GM23338 (cell line): Measurements from ENCODE around the gene PMVK. TPM values are rescaled to one million over a fixed set of nuclear protein-coding genes. Genes with fewer than 3 reads are reported as not detected.

Experiments
- ATAC-seq: fragments of 200-7000 bp; cut with Tn5 transposase; 3 replicates; pipeline ENCODE4 v1.9.1; 2020
- DNase-seq: peaks from one replicate; pipeline ENCODE4 v3.0.0-alpha.2; 2015; ENCODE audit warnings: low spot score
- H2AFZ ChIP-seq: fragments of 200-600 bp; sonication (generic); 2 replicates; pipeline ENCODE4 v1.8.0; 2016; ENCODE audit warnings: antibody characterized with exemption, mild to moderate bottlenecking, moderate library complexity
- H3F3A ChIP-seq: fragments of 200-600 bp; sonication (generic); replicated peaks from 2 replicates; pipeline ENCODE4 v1.8.0; 2017; ENCODE audit warnings: antibody characterized with exemption, mixed run types, low read depth
- H3K27ac ChIP-seq: fragments of 200-600 bp; sonication (generic); 2 replicates; pipeline ENCODE4 v1.6.1; 2016; ENCODE audit warnings: low read depth
- H3K27me3 ChIP-seq: fragments of 200-600 bp; sonication (generic); 2 replicates; pipeline ENCODE4 v1.8.0; 2016; ENCODE audit warnings: mild to moderate bottlenecking, mixed run types, moderate library complexity; ENCODE audit not compliant: insufficient read depth
- H3K36me3 ChIP-seq: fragments of 200-600 bp; sonication (generic); 2 replicates; pipeline ENCODE4 v1.8.0; 2016; ENCODE audit warnings: mild to moderate bottlenecking; ENCODE audit not compliant: insufficient read depth
- H3K4me1 ChIP-seq: fragments of 200-600 bp; sonication (generic); 2 replicates; pipeline ENCODE4 v1.8.0; 2016; ENCODE audit warnings: mild to moderate bottlenecking, moderate library complexity; ENCODE audit not compliant: insufficient read depth
- H3K4me2 ChIP-seq: fragments of 200-600 bp; sonication (generic); 2 replicates; pipeline ENCODE4 v1.7.1; 2017; ENCODE audit warnings: mixed run types
- H3K4me3 ChIP-seq: fragments of 200-600 bp; sonication (generic); 2 replicates; pipeline ENCODE4 v1.6.1; 2016; ENCODE audit warnings: mixed run types
- H3K79me2 ChIP-seq: fragments of 200-600 bp; sonication (generic); replicated peaks from 2 replicates; pipeline ENCODE4 v1.8.0; 2017; ENCODE audit warnings: mild to moderate bottlenecking; ENCODE audit not compliant: insufficient read depth
- H3K9me2 ChIP-seq: fragments of 200-600 bp; sonication (generic); 2 replicates; pipeline ENCODE4 v1.8.0; 2017; ENCODE audit not compliant: insufficient read depth
- H4K20me1 ChIP-seq: fragments of 200-600 bp; sonication (generic); replicated peaks from 2 replicates; pipeline ENCODE4 v1.8.0; 2017; ENCODE audit warnings: mild to moderate bottlenecking; ENCODE audit not compliant: insufficient read depth
- H3K27ac Mint-ChIP-seq: 2 replicates; pipeline ENCODE4 v1.8.0; 2020; ENCODE audit warnings: inconsistent platforms, mild to moderate bottlenecking, moderate library complexity, mixed read lengths
- H3K27me3 Mint-ChIP-seq: 3 replicates; pipeline ENCODE4 v1.8.0; 2022; ENCODE audit warnings: low read depth, mild to moderate bottlenecking, moderate library complexity, mixed read lengths, inconsistent platforms; ENCODE audit not compliant: insufficient read depth, poor library complexity
- H3K36me3 Mint-ChIP-seq: 3 replicates; pipeline ENCODE4 v1.8.0; 2021; ENCODE audit warnings: low read depth, mild to moderate bottlenecking, inconsistent platforms, moderate library complexity, mixed read lengths
- H3K4me1 Mint-ChIP-seq: 3 replicates; pipeline ENCODE4 v1.8.0; 2020; ENCODE audit warnings: mild to moderate bottlenecking, inconsistent platforms, mixed read lengths
- H3K4me3 Mint-ChIP-seq: 3 replicates; pipeline ENCODE4 v1.8.0; 2021; ENCODE audit warnings: moderate library complexity, mild to moderate bottlenecking, inconsistent platforms, mixed read lengths
- H3K9me3 Mint-ChIP-seq: 3 replicates; pipeline ENCODE4 v1.8.0; 2020; ENCODE audit warnings: moderate library complexity, mild to moderate bottlenecking, inconsistent platforms, mixed read lengths
- CREB1 ChIP-seq: fragments of 250-450 bp; sonication (Bioruptor Pico); IDR thresholded peaks from 2 replicates; pipeline ENCODE4 v1.5.0; 2020; ENCODE audit warnings: low read depth, mild to moderate bottlenecking, moderate library complexity
- CTCF ChIP-seq, 2 experiments: fragments of 200-600 bp in 1 of 2; sonication (generic) in 1 of 2; conservative IDR thresholded peaks; 2 replicates each; pipeline versions ENCODE4 v1.5.1 to v1.6.1; 2016 to 2017; ENCODE audit warnings: antibody characterized with exemption in 2 of 2, low read depth in 2 of 2, mild to moderate bottlenecking in 2 of 2, moderate library complexity in 1 of 2
- ETS1 ChIP-seq: IDR thresholded peaks from 2 replicates; pipeline ENCODE4 v1.6.1; 2016; ENCODE audit warnings: antibody characterized with exemption
- EZH2 ChIP-seq: fragments of 200-600 bp; sonication (generic); IDR thresholded peaks from one replicate; pipeline ENCODE4 v1.8.0; 2017; ENCODE audit warnings: antibody characterized with exemption, mild to moderate bottlenecking, low read depth; ENCODE audit not compliant: unreplicated experiment
- EZH2phosphoT487 ChIP-seq: fragments of 200-600 bp; sonication (generic); IDR thresholded peaks from one replicate; pipeline ENCODE4 v1.8.1; 2018; ENCODE audit warnings: antibody characterized with exemption; ENCODE audit not compliant: unreplicated experiment
- JUNB ChIP-seq: IDR thresholded peaks from one replicate; pipeline ENCODE4 v1.6.1; 2016; ENCODE audit warnings: antibody characterized with exemption; ENCODE audit not compliant: unreplicated experiment
- NANOG ChIP-seq: IDR thresholded peaks from 2 replicates; pipeline ENCODE4 v1.6.1; 2016; ENCODE audit warnings: antibody characterized with exemption, borderline replicate concordance
- POLR2AphosphoS5 ChIP-seq: IDR thresholded peaks from 2 replicates; pipeline ENCODE4 v1.6.1; 2016; ENCODE audit warnings: antibody characterized with exemption, low read depth
- REST ChIP-seq: IDR thresholded peaks from one replicate; pipeline ENCODE4 v1.6.1; 2018; ENCODE audit warnings: antibody characterized with exemption; ENCODE audit not compliant: unreplicated experiment
- STAT1 ChIP-seq: IDR thresholded peaks from one replicate; pipeline ENCODE4 v1.6.1; 2016; ENCODE audit warnings: antibody characterized with exemption; ENCODE audit not compliant: unreplicated experiment
- ZNF114 ChIP-seq: fragments of 250-450 bp; sonication (Bioruptor Pico); IDR thresholded peaks from 2 replicates; pipeline ENCODE4 v1.5.0; 2020; ENCODE audit warnings: mild to moderate bottlenecking, moderate library complexity
- ZNF331 ChIP-seq: fragments of 250-450 bp; sonication (Bioruptor Pico); IDR thresholded peaks from 2 replicates; pipeline ENCODE4 v1.5.0; 2020; ENCODE audit warnings: low read depth, mild to moderate bottlenecking, moderate library complexity
- ZNF462 ChIP-seq: fragments of 250-450 bp; sonication (Bioruptor Pico); IDR thresholded peaks from 2 replicates; pipeline ENCODE4 v1.5.0; 2020; ENCODE audit warnings: mild to moderate bottlenecking, moderate library complexity
- polyA plus RNA-seq: library from polyadenylated mRNA; unstranded; fragments of >200 nt; fragmentation: Nextera tagmentation; extraction: Ambion mirVana; gene quantifications from 2 replicates; pipeline ENCODE4 v1.2.1, GENCODE V29; 2016
- total RNA-seq: library from RNA; depleted of rRNA; stranded (reverse); fragments of >200 nt; shearing (Covaris generic); gene quantifications from 2 replicates; pipeline ENCODE4 v1.2.3, GENCODE V29; 2014

PMVK gene
- total and polyA plus RNA-seq, 2 experiments from 2014 or later: 8.1 to 25.0 TPM

GRCh38 chr1:154883919-154884868, 52.3 kb downstream of the PMVK start:
- no peaks in the 10 kb centered on the region for H3K4me1 Mint-ChIP-seq
- no peak overlapping the region for H3K27ac Mint-ChIP-seq
- ATAC-seq: no peak
- no peaks in the 10 kb centered on the region; the same call in 2 of the 3 replicates for H3K36me3 Mint-ChIP-seq
- H3K9me3 Mint-ChIP-seq: no peaks in the 10 kb centered on the region
- Histone ChIP-seq H3F3A (no peaks in the 10 kb centered on the region), H3K79me2 (no peaks in the 10 kb centered on the region), H3K4me2 (no peak overlapping the region), H3K27ac (no peak overlapping the region), H3K9me2 (no peaks in the 10 kb centered on the region), H3K36me3 (no peaks in the 10 kb centered on the region), H2AFZ (no peak overlapping the region), H4K20me1 (no peaks in the 10 kb centered on the region), H3K4me3 (no peak overlapping the region), H3K4me1 (no peaks in the 10 kb centered on the region), H3K27me3 (no peaks in the 10 kb centered on the region)
- H3K27me3 Mint-ChIP-seq: peaks cover 14% of the 10 kb centered on the region
- TF ChIP-seq JUNB (no peak), EZH2 (no peak), REST (no peak), CREB1 (CRISPR knock-in tag) (no peak), POLR2AphosphoS5 (no peak), ZNF462 (CRISPR knock-in tag) (no peak), EZH2phosphoT487 (no peak), ETS1 (no peak), ZNF114 (no peak), NANOG (no peak), STAT1 (no peak), ZNF331 (CRISPR knock-in tag) (no peak), CTCF (conservative IDR thresholded peaks at IDR 0.05; ENCODE audit: low read depth in 2 of 2) (no peak)
- no peak overlapping the region for H3K4me3 Mint-ChIP-seq
- DNase-seq: no peak
